Endothelial cell (in vitro differentiated cells): ENCODE results near the gene RERE. TPM values are rescaled to one million over a fixed set of nuclear protein-coding genes. Genes with fewer than 3 reads are reported as not detected.
"Not testable (repeated sequence)": the region's sequence is repeated elsewhere in the genome, so short reads cannot be mapped to it uniquely, and the experiment has no call there.

ENCODE experiments used
- DNase-seq: peaks from one replicate; pipeline ENCODE4 v3.0.0; 2021; ENCODE audit warnings: low spot score
- H3K27ac Mint-ChIP-seq: one replicate; pipeline ENCODE4 v1.8.0; 2021; ENCODE audit warnings: mixed read lengths, inconsistent platforms; ENCODE audit not compliant: unreplicated experiment
- H3K27me3 Mint-ChIP-seq: one replicate; pipeline ENCODE4 v1.8.0; 2021; ENCODE audit warnings: mild to moderate bottlenecking, moderate library complexity, mixed read lengths, inconsistent platforms; ENCODE audit not compliant: unreplicated experiment
- H3K36me3 Mint-ChIP-seq: one replicate; pipeline ENCODE4 v1.8.0; 2021; ENCODE audit warnings: mild to moderate bottlenecking, low read depth, mixed read lengths, inconsistent platforms; ENCODE audit not compliant: unreplicated experiment
- H3K4me1 Mint-ChIP-seq: one replicate; pipeline ENCODE4 v1.8.0; 2021; ENCODE audit warnings: mild to moderate bottlenecking, mixed read lengths, inconsistent platforms; ENCODE audit not compliant: unreplicated experiment
- H3K4me3 Mint-ChIP-seq: one replicate; pipeline ENCODE4 v1.8.0; 2021; ENCODE audit warnings: mild to moderate bottlenecking, mixed read lengths, inconsistent platforms; ENCODE audit not compliant: unreplicated experiment
- H3K9me3 Mint-ChIP-seq: one replicate; pipeline ENCODE4 v1.8.0; 2021; ENCODE audit warnings: mixed read lengths, inconsistent platforms; ENCODE audit not compliant: unreplicated experiment
- total RNA-seq: library from RNA; stranded (reverse); fragmentation: NEBNext Ultra II Directional; extraction: Animal tissue kit (Norgen Biotek cat#: 25700); gene quantifications from one replicate; pipeline ENCODE4 v1.2.1, GENCODE V29; 2021; ENCODE audit not compliant: unreplicated experiment
- TF ChIP-seq, protein P1 (sequence below): fragments of 200-600 bp; sonication (generic); IDR thresholded peaks from one replicate; pipeline ENCODE4 v1.5.0; 2021; ENCODE audit warnings: antibody characterized with exemption; ENCODE audit not compliant: unreplicated experiment

The RERE gene
- total RNA-seq, 1 donor from 2014 or later = 115 TPM

GRCh38 chr1:8456308-8456912, 361.0 kb downstream of the RERE start:
- Mint-ChIP-seq H3K27me3 (no peaks in the 10 kb centered on the region), H3K27ac (peak overlapping the region; percentile 95), H3K36me3 (peaks cover under 1% of the 10 kb centered on the region), H3K9me3 (no peaks in the 10 kb centered on the region), H3K4me1 (peaks cover 56% of the 10 kb centered on the region), H3K4me3 (peak overlapping the region; percentile 4)
- DNase-seq = no peak
- TF ChIP-seq, protein P1, sequence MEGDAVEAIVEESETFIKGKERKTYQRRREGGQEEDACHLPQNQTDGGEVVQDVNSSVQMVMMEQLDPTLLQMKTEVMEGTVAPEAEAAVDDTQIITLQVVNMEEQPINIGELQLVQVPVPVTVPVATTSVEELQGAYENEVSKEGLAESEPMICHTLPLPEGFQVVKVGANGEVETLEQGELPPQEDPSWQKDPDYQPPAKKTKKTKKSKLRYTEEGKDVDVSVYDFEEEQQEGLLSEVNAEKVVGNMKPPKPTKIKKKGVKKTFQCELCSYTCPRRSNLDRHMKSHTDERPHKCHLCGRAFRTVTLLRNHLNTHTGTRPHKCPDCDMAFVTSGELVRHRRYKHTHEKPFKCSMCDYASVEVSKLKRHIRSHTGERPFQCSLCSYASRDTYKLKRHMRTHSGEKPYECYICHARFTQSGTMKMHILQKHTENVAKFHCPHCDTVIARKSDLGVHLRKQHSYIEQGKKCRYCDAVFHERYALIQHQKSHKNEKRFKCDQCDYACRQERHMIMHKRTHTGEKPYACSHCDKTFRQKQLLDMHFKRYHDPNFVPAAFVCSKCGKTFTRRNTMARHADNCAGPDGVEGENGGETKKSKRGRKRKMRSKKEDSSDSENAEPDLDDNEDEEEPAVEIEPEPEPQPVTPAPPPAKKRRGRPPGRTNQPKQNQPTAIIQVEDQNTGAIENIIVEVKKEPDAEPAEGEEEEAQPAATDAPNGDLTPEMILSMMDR = no peak

GRCh38 chr1:8455700-8456307, 361.6 kb downstream of the RERE start:
- no peak for DNase-seq
- peaks cover 51% of the 10 kb centered on the region for H3K4me1 Mint-ChIP-seq
- no peak overlapping the region for H3K4me3 Mint-ChIP-seq
- H3K36me3 Mint-ChIP-seq = no peaks in the 10 kb centered on the region
- H3K27me3 Mint-ChIP-seq = no peaks in the 10 kb centered on the region
- TF ChIP-seq, protein P1 = no peak
- H3K9me3 Mint-ChIP-seq = no peaks in the 10 kb centered on the region
- peak overlapping the region; percentile 95 for H3K27ac Mint-ChIP-seq

GRCh38 chr1:8450312-8450711, 367.1 kb downstream of the RERE start:
- TF ChIP-seq, protein P1 = no peak
- Mint-ChIP-seq H3K4me1 (peaks cover 5% of the 10 kb centered on the region), H3K27me3 (peaks cover 2% of the 10 kb centered on the region), H3K4me3 (no peak overlapping the region), H3K27ac (no peak overlapping the region), H3K9me3 (no peaks in the 10 kb centered on the region), H3K36me3 (peaks cover 3% of the 10 kb centered on the region)
- DNase-seq = no peak

DNA sequence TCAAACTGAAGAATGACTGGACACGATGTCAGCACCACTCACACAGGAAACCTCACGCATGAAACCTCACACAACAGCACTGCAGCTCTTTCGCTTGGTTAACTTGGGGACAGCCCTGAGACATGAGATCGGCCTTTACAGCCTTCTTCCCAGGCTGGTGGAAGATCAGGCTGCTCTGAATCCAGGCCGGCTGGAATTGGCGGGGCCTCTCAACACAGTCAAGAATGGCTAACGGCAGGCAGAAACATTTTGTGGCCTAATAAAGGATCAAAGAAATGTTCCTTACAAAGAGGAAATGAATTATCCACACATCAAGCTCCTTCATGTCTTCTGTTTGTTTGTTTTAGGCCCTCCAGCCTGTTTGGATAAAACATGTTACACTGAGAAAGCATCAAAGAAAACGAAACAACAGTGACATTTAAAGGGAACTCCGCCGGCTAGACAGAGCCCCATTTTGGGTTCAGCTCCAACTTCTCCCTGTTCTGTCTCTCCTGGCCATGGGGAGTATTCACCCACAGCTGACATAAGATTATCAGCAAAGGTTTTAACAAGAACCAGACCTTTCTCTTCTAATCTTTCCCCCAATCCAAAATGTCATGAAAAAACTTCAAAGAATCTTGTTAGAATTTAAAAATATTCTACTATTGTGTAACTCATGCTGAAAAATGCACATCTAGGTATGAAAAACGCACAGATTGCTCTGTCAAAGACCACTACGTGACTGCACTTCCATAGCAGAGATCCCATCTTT, 368.4 kb downstream of the RERE start:
- H3K4me3 Mint-ChIP-seq = no peak overlapping the region
- no peaks in the 10 kb centered on the region for H3K9me3 Mint-ChIP-seq
- peaks cover 3% of the 10 kb centered on the region for H3K36me3 Mint-ChIP-seq
- DNase-seq = no peak
- no peak overlapping the region for H3K27ac Mint-ChIP-seq
- peaks cover 2% of the 10 kb centered on the region for H3K27me3 Mint-ChIP-seq
- TF ChIP-seq, protein P1 = no peak
- peaks cover 4% of the 10 kb centered on the region for H3K4me1 Mint-ChIP-seq

GRCh38 chr1:8448505-8448904, 368.9 kb downstream of the RERE start:
- not testable (repeated sequence) for H3K9me3 Mint-ChIP-seq, H3K4me3 Mint-ChIP-seq, H3K27me3 Mint-ChIP-seq, H3K4me1 Mint-ChIP-seq, DNase-seq, H3K36me3 Mint-ChIP-seq
- H3K27ac Mint-ChIP-seq = peak overlapping the region; percentile 4
